GM19468 (cell line): ENCODE data around the gene DOK5.

ENCODE experiments used
- ATAC-seq: cut with Tn5 transposase; IDR thresholded peaks from one replicate; pipeline ENCODE4 v1.9.1; 2021; ENCODE audit warnings: mild to moderate bottlenecking, moderate library complexity, moderate number of reproducible peaks; ENCODE audit not compliant: unreplicated experiment; ENCODE audit errors: extremely low read depth

Gene DOK5

DNA sequence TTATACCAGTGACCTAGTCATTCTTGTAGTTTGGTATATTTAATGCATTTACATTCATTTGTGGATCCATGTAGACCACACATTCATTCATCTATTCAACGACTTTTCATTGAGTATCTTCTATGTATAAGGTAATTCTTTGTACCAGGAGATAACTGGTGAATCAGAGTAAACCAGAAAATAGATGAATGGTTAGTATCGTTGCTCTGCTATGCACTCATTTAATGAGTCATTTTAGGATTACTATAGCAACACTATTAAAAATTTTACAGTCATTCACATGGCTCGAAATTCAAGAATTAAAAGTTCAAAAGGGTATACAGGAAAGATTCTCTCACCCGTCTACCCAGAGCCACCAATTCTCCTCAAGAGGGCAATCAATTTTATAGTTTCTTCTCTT, 26.8 kb downstream of the DOK5 start:
- no peak for ATAC-seq

DNA sequence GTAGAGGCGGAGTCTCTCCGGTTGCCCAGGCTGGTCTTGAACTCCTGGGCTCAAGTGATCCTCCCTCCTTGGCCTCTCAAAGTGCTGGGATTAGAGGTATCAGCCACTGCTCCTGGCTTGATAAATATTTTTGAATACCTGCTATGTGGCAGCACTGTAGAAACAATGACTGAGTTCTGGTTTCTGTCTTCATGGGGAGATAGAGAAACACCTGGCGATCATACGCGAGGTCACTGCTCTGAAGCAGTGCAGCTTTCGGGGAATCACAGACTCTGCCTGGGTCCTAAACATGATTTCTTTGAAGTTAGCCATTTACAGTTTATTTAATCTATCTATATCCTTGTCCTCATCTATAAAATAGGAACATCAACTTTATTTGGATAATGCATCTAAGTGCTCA, 31.2 kb downstream of the DOK5 start:
- no peak for ATAC-seq

DNA sequence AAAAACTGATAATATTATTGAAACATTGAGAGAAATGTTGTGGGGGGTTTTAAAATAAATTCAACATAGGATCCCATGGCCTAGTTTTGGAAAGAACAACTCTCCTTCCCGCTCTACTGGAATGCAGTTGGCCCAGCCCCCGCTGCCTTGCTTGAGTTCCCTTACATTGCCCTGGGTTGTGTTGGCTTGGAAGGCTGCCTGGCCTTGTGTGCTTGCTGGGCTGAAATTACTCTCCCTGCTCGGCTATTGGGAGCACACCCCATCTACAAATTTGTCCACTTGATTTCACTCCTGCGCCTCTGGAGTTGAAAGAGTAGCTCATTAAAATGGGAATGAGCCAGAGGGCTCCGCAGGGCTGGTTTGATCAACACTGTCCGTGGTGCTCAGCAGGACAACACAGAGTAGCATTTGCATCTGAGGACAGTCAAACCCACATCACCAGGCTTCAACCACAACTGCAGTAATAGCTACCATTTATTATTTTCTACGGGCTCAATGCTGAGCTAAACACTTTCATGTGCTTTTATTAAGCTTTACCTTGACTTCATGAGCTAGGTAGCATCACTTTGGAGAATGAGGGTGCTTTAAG, 35.2 kb downstream of the DOK5 start:
- ATAC-seq, result no peak

DNA sequence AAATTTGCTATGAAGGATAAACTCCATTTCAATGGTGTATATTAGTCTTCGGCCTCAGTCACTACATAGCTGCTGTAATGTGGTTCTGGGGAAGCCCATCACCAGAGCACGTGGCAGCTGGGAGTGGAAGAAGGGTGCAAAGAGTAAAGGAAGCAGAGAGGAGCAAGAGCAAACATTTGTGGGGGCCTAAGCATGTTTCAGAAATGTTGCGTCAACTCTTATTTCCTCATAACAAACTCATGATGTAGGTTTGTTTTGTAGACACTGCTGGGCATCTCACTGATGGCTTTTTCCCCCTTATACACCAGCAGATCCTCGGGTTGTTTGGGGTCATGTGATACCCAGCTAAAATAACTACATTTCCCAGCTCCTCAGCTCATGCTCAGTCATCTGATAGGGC, 37.3 kb downstream of the DOK5 start:
- ATAC-seq, result no peak

DNA sequence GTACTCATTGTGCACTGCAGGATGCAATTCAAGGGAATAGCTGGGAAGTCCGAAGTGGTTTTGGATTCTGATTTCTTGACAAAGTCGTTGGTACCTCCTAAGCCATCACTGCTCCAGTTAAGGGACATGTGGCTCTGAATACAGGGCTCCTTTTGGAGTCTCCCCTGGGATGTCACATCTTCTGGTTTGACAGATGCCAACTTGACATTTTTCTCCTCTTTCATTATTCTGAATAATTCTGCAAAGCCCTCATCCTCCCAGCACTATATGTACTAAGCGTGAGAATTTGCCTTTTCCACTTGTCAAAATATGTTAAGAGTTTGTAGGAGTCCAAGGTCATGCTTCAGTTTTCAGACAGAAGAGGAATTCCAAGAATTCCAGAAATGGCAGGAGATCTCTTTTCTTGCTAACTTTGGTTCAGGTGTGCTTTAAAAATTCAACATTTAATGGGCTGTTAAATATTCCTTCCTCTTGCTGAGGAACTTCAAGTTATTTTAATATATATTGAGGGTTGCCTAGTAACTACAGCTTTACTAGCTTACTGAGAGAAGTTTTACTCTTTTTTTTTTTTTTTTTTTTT, 38.7 kb downstream of the DOK5 start:
- ATAC-seq, result no peak

DNA sequence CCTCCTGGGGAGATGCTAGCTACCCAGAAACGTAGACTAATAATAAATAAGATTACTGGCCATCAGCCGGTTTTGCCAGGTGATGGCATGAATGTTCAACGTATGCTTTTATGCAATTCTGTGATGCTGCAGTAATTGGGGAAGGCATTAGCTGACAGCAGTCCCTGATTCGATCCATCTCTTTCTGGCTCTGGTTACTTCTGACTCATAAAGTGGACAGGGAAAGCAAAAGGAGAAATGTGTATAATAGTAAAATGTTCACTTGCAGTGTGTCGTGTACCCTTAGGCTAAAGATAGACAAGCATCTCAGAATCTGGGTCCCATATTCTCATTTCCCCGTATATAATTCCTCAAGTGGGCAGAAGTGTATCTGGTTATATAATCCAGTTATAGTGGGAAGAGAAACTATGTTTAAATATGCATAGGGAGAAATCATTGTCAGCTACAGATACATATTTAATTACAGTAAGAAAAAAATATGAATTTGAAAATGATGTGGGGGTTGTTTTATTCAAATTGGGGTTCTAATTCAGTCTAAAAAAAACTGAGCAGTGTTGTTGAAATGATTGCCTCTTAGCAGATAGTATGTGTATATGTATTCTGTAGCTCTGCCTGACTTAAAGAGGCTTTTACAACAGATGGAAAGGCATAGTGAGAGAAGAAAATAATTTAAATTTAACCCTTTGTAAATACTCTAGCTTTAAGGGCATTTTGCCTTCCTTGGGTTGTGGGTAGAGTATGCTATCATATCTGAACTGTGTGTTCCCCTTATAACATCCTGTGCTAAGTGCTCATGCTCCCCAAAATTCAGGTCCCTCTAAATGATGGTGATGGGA, 40.6 kb downstream of the DOK5 start:
- ATAC-seq, result no peak

DNA sequence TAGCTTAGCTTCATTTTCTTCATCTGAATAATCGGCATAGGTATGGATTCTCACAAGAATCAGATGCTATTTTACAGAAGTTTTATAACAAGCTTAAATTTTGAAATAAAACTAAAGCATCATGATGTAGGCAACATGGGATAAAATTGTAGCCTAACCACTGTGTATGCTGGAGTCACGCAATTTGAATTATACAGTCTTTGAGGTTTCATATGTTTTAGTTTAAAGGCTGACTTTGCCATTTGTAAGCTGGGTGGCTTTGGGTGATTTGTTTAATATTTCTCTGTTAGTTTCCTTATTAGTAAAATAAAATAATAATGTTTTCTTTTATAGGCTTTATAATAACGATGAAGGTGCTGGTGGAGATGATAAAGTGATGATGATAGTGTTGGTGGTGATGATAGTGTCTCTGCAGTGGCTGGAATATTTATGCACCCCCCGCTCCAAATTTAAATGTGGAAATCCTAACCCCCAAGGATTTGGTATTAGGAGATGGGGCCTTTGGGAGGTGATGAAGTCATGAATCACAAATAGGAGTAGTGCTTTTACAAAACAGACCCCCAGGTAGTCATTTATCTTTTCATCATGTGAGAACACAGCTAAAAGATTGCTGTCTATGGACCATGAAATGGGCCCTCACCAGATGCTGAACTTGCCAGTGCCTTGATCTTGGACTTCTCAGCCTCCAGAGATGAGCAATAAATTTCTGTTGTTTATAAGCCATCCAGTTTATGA, 42.0 kb downstream of the DOK5 start:
- no peak for ATAC-seq

DNA sequence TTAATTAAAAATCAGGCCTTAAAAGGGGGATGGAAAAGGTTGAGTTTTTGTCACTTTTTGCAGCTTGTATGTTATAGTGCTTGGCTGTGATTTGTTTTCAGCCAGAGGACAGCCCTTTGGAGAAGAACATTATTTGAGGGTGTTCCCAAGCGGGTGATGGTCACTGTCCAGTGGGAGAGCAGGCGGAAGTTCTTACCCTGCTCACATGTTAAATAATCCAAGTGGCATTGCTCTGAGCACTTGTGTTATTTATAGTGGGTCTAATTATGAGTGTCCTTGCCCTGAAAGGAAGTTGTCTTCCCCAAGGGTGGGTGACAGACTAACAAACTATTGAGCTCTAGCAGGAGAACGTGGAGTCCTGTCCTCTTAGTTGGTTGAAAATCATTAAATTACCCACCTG, 49.5 kb downstream of the DOK5 start:
- ATAC-seq, result no peak

DNA sequence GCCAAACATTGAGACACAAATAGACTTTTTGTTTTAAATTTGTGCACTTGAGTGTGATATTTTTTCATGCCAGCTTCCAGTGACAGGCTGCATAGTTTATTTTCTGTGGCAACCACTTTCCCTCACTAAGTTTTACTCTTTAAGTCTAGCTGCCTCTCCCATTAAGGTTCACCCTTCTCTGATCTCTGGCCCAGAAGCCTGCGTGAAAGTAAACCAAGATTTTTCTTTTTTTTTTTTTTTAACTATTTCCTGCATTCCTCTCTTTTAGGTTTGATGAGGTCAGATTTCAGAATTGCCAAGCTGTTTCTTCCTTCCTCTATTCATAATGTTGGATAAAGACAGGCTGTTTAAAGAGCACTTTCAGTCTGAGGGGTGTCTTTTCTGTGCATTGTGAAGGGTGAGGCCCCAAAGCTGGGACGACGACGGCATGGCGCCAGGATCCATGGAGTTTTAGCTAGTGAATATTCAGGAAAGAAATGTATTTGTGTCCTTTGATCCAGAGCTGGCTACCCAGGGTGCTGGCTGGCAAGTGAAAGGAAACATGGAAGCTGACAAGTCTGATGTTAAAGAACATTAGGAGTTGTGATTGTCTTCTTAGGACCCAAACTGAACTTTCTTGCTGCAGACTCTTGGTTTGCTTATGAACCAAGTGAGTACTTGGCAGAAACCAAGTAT, 50.7 kb downstream of the DOK5 start:
- ATAC-seq, result no peak

DNA sequence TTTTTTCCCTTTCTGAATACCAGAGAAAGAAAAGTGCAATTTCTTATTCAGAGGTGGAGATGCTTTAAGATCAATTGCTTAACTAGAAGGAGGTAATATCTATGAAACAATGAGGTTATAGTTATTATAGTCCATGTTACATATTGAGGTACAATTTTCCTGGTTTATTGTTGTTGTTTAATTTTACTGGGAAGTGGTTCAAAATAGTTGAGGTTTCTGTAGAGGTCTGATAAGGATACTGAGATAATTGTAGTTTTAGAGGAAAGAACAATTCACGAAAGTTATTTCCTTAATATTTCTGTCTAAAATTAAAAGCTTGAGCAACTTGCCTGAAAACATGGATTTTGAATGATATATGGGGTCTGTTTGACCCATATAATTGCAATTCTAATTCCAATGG, 51.4 kb downstream of the DOK5 start:
- ATAC-seq, result no peak

DNA sequence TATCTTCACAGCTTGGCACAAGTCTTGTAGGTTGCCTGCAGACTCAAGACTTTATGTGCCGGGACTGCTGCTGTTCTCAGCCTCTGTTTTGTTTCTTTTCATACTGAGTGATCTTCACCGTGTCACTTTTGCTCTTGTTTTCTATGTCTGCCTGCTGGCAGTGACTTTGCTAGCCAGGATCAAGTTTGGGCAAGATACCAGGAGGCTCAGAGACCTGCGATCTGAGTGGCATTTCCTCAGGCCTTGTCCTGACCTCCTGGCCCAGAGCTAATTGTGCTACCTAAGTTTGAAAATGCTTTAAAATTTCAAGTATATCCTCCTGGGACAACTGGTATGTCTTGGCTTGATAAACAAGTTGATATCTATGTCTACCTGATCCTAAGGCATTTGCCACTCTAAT, 57.2 kb downstream of the DOK5 start:
- no peak for ATAC-seq

DNA sequence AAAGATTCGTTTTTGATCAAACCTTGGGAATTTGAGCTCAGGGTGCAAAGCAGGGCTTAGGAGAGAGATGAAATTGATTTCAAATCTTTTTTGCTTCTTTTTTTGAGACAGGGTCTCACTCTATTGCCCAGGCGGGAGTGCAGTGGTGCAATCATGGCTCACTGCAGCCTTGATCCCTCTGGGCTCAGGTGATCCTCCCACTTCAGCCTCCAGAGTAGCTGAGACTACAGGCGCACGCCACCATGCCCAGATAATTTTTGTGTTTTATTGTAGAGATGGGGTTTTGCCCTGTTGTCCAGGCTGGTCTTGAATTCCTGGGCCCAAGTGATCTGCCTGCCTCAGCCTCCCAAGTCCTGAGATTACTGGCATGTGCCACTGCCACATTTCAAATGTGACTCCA, 58.7 kb downstream of the DOK5 start:
- no peak for ATAC-seq

DNA sequence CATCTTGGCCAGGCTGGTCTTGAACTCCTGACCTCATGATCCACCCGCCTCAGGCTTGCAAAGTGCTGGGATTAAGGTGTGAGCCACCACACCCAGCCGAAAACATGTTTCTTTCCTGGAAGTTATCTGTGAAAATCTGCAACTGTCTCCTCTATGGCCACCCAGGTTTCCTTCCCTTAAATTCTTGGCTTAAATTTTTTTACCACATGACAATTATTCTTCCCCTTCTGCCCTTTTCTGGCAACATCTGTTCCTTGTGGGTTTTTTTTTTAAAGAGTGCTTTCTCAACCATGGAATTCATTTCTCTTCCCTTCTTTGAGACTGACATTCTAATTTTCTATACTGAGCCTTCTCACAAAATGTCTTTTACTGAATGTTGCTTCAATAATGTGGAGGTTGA, 59.6 kb downstream of the DOK5 start:
- ATAC-seq, result no peak

DNA sequence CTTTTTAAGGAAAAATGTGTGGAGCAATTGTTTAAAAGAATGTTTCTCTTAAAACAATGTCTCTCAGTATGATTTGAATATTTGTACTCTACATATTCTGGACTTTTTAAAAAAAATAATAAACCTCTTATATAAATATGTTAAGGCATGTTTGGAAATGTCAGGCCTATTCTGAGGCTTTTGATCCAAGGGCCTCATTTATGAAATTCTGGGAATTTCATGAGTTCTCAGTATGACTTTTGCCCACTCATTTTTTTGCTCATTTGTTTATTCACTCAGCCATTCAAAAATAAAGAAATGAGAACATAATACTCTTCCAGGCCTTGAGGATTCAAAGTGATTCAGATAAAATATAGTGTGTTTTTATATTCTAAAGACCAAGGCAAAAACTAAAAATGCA, 60.4 kb downstream of the DOK5 start:
- ATAC-seq, result no peak

DNA sequence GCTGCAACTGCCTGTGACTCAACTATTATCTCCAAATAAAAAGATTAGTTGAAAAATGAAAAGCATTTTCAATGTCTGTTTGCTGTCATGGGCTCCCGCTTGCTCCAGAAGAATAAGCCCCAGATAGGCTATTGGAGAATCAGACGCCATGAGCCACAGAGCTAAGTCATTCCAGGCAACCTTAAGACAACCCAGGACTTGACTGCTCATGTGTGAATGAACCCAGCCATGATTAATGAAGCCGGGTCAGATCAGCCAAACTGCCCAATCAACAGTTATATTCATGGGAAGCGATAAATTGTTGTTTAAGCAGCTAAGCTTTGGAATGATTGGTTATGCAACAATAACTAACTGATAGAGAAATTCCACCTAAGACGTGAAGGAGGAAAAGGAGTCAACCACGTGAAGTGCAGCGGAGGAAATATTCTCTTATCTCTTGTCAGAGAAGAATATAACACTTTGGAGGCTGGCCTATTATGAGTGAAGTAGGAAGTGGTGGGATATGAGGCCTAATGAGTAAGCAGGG, 64.2 kb downstream of the DOK5 start:
- no peak for ATAC-seq

DNA sequence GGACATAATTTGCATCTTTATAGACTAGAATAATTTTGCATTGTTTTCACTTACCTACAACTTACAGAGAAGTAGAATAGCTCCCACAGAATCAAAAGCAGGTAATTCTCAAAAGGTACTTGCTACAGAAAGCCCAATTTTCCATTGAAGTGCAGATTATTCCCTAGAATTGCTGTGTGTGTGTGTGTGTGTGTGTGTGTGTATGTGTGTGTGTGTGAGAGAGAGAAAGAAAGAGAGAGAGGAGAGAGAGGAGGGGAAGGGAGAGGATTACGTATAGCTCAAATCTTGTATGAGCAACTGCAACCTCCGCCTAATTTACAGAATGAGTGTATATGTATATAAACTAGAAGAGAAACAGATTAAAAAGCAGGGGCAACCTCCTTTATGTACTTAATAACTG, 68.0 kb downstream of the DOK5 start:
- ATAC-seq, result no peak

DNA sequence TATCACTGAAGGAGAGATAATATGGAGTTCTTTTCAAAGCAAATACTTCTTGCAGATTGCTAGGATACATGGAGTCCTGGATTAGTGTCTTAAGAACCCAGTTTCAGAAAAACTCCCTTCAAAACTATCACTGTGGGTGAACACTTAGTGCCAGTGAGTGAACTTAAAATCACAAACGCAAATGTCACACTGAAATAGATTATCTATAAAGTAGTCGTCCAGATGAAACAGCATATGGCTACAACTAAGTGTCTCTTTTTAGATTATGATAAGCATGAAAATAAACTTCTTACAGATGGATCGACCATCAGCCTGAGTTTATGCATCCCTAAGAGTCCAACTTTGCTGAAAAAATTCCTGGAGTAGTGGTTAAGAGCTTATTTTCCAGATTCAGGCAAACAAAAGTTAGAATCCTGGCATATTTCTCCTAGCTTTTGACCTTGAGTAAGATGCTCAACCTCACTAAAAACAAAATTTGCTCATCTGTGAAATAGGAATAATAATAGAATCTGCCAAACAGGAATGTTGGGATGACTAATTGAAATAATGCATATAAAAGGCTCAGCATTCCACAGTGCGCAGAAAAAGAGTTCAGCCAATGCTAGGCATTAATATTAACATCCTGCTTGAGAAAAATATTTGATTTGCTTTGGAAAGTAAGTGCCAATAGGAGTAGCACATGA, 70.4 kb downstream of the DOK5 start:
- ATAC-seq, result no peak

DNA sequence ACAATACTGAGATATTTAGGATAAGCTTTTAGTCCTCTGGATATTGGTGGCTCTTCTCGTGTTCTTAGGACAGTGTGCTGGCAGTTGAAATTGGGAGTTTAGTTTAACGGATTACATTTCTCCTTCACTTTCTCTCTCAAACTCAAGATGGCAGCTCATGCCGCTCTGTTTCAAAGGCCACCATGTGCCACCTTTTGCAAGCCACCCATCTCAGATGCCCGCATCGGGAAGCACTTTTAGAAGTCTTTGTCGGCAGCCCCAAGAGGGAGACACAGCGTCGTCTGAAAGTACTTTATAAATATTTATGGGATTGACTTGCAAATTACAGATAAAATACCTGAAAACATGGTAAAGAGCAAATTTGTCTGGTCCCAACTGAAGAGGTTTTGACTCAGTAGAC, 73.5 kb downstream of the DOK5 start:
- no peak for ATAC-seq

DNA sequence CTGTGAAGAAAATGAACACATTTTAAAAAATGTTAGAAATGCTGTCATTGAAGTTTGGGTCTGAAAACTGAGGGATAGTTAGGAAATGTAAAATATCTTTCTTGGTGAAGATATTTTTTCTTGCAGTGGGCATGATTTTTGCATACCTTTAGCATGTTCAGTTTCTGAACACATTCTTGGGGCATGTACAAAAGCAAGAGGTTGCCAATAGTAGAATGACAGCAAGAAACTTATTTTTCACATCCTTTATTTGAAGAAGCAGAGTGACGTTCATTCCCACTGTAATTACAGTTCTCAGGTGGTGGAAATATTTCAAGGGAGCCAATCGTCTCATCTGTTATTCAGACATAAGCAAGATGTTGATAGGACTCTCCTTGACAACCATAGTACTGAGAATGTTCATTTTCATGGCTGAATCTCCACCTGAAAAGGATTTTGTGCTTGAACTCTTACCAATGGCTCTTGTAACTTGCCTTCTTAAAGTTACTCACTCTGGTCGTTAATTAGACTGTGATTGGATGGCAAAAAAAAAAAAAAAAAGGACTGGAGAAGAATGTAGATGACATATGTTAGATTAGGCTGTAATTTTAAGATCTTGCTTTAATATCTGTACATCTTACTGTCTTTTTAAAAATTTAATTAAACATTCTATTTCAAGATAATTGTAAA, 74.4 kb downstream of the DOK5 start:
- ATAC-seq, result no peak
